Raji (cell line): Measurements from ENCODE around the gene FMO5.

ENCODE experiments used
- POLR2A ChIP-seq: IDR thresholded peaks from 2 replicates; pipeline ENCODE4 v1.6.1; 2011; ENCODE audit warnings: low read depth, low read length, control low read depth; ENCODE audit not compliant: insufficient read depth

The FMO5 gene

GRCh38 chr1:147243841-147244240 lies 18.7 kb upstream of the FMO5 start:
- TF ChIP-seq POLR2A = no peak

GRCh38 chr1:147243228-147243685 lies 18.1 kb upstream of the FMO5 start:
- TF ChIP-seq POLR2A = no peak

DNA sequence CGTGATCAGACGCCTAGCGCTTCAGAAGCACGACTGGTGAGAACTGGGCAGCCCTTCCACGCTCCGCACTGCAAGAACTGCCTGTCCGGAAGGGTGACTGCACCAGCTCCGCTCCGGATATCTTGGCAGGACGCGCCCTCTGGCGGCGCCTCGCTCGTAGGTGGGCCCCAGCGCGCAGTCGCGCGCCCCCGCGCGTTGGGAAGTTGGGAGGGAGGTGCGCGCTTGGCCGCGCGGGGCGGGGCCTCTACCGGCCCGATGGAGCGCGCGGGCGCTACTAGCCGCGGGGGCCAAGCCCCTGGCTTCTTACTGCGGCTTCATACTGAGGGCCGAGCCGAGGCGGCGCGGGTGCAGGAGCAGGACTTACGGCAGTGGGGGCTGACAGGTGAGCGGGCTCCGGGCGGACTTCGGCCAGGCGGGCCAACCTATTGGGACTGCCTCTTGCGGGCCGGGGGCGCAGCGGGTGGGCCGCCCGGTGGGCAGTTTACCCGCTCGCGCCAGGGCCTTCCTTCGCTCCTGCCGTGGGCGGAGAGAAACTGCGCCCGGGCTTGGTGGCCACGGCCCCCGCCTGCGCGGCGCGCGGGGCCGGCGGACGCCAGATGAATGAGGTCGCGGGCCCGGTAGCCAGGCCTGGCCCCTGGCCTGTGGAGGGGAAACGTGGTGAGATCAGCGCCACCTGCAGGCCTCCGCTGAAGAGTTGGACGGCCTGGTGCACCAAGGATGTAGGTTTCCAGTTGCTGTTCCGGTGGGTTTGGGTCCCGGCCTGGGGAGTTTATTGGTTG lies 17.5 kb upstream of the FMO5 start, which contains the start of gene CHD1L:
CHD1L (plus strand) TSS at position 236 of the 779 bp plus-strand sequence; CDS start at position 256, 20 bp downstream.
- TF ChIP-seq POLR2A = peak; percentile 75

DNA sequence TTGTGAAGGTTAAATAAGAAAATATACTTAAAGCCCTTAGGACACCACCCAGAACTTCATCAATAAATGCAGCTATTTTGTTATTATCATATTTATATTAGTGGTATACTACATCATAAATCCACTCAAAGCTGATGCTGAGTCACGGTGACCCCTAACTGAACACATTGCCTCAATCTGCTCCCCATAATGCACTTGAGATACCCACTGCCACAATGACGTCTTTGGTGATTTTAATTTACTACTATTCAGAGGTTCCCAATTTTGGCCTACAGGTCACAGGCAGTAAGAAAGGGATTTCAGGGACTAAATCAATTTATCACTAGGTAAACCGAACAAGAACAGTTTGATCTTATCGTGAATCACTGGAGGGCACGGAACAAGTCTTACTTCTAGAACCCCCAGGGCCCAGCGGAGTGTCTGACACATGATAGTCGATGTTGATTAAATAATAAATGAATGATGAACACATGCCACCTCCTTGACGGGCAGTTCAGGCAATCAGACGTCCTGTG lies 16.9 kb upstream of the FMO5 start:
- TF ChIP-seq POLR2A = no peak

- TF ChIP-seq POLR2A = no peak
These were observed 14.0 kb upstream of the FMO5 start for GRCh38 chr1:147238925-147239820.

- TF ChIP-seq POLR2A = no peak
These were observed 13.1 kb upstream of the FMO5 start for GRCh38 chr1:147238053-147238902.

- no peak for TF ChIP-seq POLR2A
These were observed 12.0 kb upstream of the FMO5 start for GRCh38 chr1:147236959-147237791.

DNA sequence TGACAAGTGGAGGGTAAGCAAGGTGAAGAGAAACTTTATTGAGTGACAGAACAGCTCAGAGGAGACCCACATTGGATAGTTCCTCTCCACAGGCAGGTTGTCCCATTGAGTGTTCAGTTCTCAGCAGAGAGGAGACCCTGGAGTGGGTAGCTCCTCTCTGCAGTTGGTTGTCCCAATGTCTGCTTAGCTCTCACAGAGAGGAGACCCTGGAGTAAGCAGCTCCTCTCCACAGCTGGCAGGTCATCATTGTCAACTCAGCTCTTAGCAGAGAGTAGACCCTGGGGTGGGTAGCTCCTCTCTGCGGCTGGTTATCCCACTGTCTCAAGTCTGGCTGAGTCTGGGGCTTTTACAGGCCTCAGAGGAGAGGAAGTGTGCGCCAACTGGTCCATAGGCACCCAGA lies 11.3 kb upstream of the FMO5 start:
- TF ChIP-seq POLR2A = no peak

- no peak for TF ChIP-seq POLR2A
These were observed 10.7 kb upstream of the FMO5 start for GRCh38 chr1:147235822-147236221.

DNA sequence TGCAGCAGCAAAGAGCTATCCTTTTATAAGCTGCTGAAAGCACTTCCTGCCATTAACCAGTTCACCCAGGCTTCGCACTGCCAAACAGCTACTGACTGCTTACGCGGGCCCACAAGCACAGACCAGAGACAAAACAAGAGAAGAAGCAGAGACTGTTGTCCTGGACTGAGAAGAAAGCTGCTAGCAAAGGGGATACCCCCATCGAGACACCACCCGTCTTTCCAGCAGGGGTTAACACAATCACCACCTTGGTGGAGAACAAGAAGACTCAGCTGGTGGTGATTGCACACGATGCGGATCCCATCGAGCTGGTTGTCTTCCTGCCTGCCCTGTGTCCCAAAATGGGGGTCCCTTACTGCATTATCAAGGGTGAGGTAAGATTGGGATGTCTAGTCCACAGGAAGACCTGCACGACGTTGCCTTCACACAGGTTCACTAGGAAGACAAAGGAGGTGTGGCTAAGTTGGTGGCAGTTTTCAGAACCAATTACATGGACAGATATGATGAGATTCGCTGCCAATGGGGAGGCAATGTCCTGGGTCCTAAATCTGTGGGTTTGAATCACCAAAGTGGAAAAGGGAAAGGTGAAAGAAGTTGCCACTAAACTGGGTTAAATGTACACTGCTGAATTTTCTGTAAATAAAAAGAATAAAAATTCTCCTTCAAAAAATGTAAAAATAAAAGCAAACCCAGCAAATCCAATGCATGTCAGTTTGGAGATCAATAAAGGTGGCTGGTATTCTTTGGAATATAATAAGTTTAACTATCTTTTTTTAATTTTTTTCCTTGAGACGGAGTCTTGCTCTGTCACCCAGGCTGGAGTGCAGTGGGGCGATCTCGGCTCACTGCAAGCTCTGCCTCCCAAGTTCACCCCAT lies 1.2 kb downstream of the FMO5 start:
- no peak for TF ChIP-seq POLR2A

- no peak for TF ChIP-seq POLR2A
These were observed 6.5 kb downstream of the FMO5 start for GRCh38 chr1:147218606-147219005.

- TF ChIP-seq POLR2A = no peak
These were observed 8.0 kb downstream of the FMO5 start for GRCh38 chr1:147217141-147217540.

- no peak for TF ChIP-seq POLR2A
These were observed 9.0 kb downstream of the FMO5 start for GRCh38 chr1:147216124-147216523.

- TF ChIP-seq POLR2A = no peak
These were observed 9.6 kb downstream of the FMO5 start for GRCh38 chr1:147215540-147215916.
